ENCODE results near the gene PKD1L1. TPM values are rescaled to one million over a fixed set of nuclear protein-coding genes. Genes with fewer than 3 reads are reported as not detected.
"Not testable (repeated sequence)": the region's sequence is repeated elsewhere in the genome, so short reads cannot be mapped to it uniquely, and the experiment has no call there.

The PKD1L1 gene
- total RNA-seq, 1 experiment from 2014 or later = 0.17 TPM

GRCh38 chr7:47916514-47916913 lies 31.8 kb downstream of the PKD1L1 start:
- not testable (repeated sequence) for H3K4ac ChIP-seq (ENCODE audit: low read depth, low read length); H2AK5ac ChIP-seq (ENCODE audit: insufficient read length, low read length); H3K23me2 ChIP-seq (ENCODE audit: insufficient read length, low read depth, low read length, poor library complexity, severe bottlenecking); H3K9me3 ChIP-seq (ENCODE audit: control insufficient read depth, low read depth, low read length); H2BK12ac ChIP-seq (ENCODE audit: insufficient read length, low read depth, low read length); H3K79me1 ChIP-seq (ENCODE audit: insufficient read depth, low read depth, low read length, poor library complexity, severe bottlenecking); H3K27ac ChIP-seq (ENCODE audit: insufficient read length, low read depth, low read length); H3T11ph ChIP-seq (ENCODE audit: low read length); H3K79me2 ChIP-seq (ENCODE audit: insufficient read depth, low read length); H3K4me2 ChIP-seq (ENCODE audit: insufficient read depth, insufficient read length, low read length); H4K8ac ChIP-seq (replicated peaks; ENCODE audit: insufficient read length, low read depth, low read length); H3K27me3 ChIP-seq (ENCODE audit: insufficient read depth, low read length); H2BK5ac ChIP-seq (ENCODE audit: insufficient read length, low read length); H3K4me3 Mint-ChIP-seq; H4K20me1 ChIP-seq (ENCODE audit: control insufficient read depth, insufficient read depth, insufficient read length); H3K27me3 Mint-ChIP-seq (ENCODE audit: low read depth); H2BK120ac ChIP-seq (ENCODE audit: low read depth, low read length, poor library complexity, severe bottlenecking); H2BK15ac ChIP-seq (ENCODE audit: low read depth, low read length); H2AFZ ChIP-seq (ENCODE audit: low read length); H3K4me1 ChIP-seq (ENCODE audit: insufficient read depth, low read length); H3K23ac ChIP-seq (ENCODE audit: insufficient read length, low read depth, low read length); H4K5ac ChIP-seq (ENCODE audit: insufficient read length, low read depth, low read length); H3K9ac ChIP-seq (ENCODE audit: extremely low read depth, insufficient read length, low read length); H3K14ac ChIP-seq (ENCODE audit: insufficient read depth, low read length); DNase-seq; H4K91ac ChIP-seq (ENCODE audit: insufficient read length, low read depth, low read length); H3K56ac ChIP-seq (ENCODE audit: insufficient read length, low read depth, low read length); H3K18ac ChIP-seq (ENCODE audit: insufficient read length, low read depth, low read length)
- peak overlapping the region; percentile 45 for H2BK20ac ChIP-seq (ENCODE audit: low read depth, low read length, poor library complexity, severe bottlenecking)
- H3K9me3 Mint-ChIP-seq = peaks cover 8 to 12% of the 10 kb centered on the region in 2 experiments; a peak in 3 of 5 replicates
- 0 out of 7 replicates have a peak overlapping the region, but pooled peaks of 1 of the 3 experiments have one; percentile 20 for H3K27ac Mint-ChIP-seq
- no CpG with 5 or more reads among the region's 1 CpG for WGBS (ENCODE audit: extremely low coverage, insufficient read length, low lambda C conversion rate)
- peaks cover 28% of the 10 kb centered on the region in 2 experiments for H3K4me1 Mint-ChIP-seq
- peaks cover 0 to 13% (median 1%) of the 10 kb centered on the region in 3 experiments; a peak in 4 of 7 replicates for H3K36me3 Mint-ChIP-seq (ENCODE audit: insufficient read depth in 1 of 3, low read depth in 3 of 3)
